AG09309 (cell line): ENCODE measurements around the gene GPNMB.

Experiments used
- DNase-seq: peaks from one replicate; pipeline ENCODE4 v3.0.0-alpha.2; 2010; ENCODE audit warnings: low read depth
- H3K4me3 ChIP-seq: 2 replicates; pipeline ENCODE4 v1.5.1; 2011; ENCODE audit warnings: mild to moderate bottlenecking, low read depth, low read length, moderate library complexity; ENCODE audit not compliant: control insufficient read depth
- TF ChIP-seq, protein P1 (sequence below): IDR thresholded peaks from 2 replicates; pipeline ENCODE4 v1.5.1; 2011; ENCODE audit warnings: mild to moderate bottlenecking, low read depth, low read length, inconsistent platforms; ENCODE audit not compliant: insufficient read depth, control insufficient read depth; ENCODE audit errors: missing control alignments

Gene GPNMB

DNA sequence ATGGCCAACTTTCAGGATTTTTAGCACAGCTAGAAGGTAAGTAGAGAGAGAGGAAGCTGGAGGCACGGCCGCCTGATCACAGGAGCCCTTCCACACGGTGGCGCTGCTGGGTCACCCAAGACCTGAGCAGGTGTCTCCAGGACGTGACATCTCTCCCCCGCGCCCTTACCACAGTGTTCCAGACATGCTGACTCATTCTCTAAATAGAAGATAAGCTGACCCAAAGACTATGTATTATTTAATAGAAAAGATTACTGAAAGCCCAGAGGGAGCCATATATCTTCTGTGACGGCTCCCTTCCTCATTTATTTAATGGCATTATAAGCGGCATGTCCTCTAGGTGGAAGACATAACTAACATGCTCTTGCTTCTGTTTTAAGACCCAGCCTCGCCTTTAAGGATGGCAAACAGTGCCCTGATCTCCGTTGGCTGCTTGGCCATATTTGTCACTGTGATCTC is 26.6 kb downstream of the GPNMB start:
- no peak overlapping the region for H3K4me3 ChIP-seq
- no peak for DNase-seq
- TF ChIP-seq, protein P1, sequence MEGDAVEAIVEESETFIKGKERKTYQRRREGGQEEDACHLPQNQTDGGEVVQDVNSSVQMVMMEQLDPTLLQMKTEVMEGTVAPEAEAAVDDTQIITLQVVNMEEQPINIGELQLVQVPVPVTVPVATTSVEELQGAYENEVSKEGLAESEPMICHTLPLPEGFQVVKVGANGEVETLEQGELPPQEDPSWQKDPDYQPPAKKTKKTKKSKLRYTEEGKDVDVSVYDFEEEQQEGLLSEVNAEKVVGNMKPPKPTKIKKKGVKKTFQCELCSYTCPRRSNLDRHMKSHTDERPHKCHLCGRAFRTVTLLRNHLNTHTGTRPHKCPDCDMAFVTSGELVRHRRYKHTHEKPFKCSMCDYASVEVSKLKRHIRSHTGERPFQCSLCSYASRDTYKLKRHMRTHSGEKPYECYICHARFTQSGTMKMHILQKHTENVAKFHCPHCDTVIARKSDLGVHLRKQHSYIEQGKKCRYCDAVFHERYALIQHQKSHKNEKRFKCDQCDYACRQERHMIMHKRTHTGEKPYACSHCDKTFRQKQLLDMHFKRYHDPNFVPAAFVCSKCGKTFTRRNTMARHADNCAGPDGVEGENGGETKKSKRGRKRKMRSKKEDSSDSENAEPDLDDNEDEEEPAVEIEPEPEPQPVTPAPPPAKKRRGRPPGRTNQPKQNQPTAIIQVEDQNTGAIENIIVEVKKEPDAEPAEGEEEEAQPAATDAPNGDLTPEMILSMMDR: peak; percentile 82

DNA sequence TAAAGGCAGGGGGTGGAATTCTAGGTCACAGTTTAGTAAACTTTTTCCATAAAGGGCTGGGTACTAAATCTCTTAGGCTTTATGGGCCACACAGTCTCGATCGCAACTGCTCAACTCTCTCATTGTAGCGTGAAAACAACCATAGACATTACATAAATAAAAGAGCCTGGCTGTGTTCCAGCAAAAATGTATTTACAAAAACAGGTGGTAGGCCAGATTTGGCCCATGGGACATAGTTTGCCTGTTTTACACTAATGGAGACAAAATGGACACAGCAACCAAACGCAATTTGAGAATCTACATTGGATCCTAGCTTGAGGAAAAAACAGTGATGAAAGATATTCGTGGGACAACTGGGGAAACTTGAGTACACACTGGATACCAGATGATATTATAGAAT is 29.3 kb downstream of the GPNMB start:
- no peak overlapping the region for H3K4me3 ChIP-seq
- TF ChIP-seq, protein P1: no peak
- DNase-seq: no peak

DNA sequence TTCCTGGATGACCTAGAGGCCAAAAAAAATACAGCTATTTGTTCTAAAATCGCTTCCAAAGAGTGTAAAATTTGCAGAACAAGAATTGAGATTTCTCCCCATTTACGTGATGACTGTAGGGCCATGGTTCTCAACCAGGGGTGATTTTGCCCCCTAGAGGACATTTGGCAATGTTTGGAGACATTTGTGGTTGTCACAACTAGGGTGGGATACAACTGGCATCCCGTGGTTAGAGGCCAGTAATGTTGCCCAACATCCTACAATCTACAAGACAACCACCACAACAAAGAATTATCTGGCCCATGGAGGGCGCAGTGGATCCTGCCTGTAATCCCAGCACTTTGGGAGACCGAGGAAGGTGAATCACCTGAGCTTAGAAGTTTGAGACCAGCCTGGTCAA is 29.8 kb downstream of the GPNMB start:
- TF ChIP-seq, protein P1: no peak
- H3K4me3 ChIP-seq: no peak overlapping the region
- DNase-seq: no peak

DNA sequence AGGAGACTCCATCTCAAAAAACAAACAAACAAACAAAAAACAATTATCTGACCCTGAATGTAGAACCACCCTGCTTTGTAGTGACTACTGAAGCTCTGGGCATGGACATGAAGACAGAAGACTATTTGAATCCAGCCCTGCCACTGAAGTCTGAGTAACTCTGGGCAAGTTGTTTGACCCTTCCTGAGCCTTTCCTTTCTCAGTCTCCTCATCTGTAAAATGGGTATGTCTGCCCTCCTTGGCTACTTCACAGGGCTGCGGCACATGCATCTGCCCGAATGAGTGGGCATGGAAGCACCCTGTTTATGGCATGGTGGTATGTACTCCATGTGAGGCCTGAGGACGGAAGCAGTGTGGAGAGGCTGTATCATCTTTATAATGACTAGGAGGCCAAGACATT is 30.4 kb downstream of the GPNMB start:
- H3K4me3 ChIP-seq: no peak overlapping the region
- no peak for DNase-seq
- TF ChIP-seq, protein P1: no peak

DNA sequence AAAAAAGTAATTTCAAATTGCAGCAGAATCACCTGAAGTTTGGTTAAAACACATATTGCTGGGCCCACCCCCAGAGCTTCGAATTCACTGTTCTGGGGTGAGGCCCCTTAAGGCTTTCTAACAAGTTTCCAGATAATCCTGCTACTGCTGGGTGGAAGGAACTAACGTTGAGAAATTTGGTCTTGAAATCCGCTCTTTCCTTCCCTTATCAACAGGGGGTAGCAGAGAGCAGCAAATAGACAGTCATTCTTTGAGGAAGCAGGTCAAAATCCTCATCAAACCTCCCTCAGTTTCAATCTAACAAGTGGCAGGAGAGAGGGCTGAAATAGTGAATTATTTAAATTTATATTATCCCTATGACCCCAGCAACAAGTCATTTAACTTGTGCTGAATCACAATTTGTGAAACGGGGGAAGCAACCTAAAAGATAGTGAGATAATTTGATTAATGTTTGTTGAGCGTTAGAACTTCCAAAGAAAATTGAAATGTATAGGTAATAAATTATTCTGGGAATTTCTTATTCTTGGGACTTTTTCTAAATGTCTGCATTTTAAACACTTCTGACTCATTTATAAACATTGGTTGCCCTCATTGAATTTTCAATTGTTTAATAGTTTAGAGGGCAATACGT is 30.9 kb downstream of the GPNMB start:
- TF ChIP-seq, protein P1: peak; percentile 85
- no peak overlapping the region for H3K4me3 ChIP-seq
- DNase-seq: no peak

DNA sequence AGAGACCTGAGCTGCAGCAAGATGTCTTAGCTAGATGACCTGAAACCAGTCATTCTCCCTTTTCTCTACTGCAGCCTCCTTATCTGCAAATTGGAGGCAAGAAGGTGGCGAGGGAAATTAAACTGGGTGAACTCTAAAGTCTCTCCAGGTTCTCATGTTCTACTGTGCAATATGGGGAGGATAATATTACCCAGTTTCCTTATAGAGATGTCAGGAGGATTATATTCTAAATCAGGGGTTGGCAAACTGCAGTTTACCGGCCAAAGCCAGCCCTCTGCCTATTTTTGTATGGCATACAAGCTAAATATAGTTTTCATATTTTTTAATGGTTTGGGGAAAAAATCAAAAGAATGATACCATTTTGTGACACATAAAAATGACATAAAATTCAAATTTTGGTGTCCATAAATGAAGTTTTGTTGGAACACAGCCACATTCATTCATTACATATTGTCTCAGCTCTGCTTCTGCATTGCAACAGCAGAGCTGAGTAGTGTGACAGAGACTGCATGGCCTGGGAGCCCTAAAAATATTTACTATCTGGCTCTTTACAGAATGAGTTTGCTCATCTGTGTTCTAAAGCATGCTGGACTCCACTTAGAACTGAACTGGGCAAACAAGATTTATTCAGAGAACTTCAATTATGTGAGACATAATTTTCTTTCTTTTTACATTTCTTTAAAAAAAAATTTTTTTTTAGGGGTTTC is 33.4 kb downstream of the GPNMB start:
- no peak for DNase-seq
- H3K4me3 ChIP-seq: no peak overlapping the region
- TF ChIP-seq, protein P1: no peak
